ENCODE measurements around the gene KLRC4.
"Not testable (repeated sequence)": the region's sequence is repeated elsewhere in the genome, so short reads cannot be mapped to it uniquely, and the experiment has no call there.

The KLRC4 gene

GRCh38 chr12:10368206-10369171 is 41.1 kb downstream of the KLRC4 start:
- DNase-seq (ENCODE audit: low spot score): no peak

GRCh38 chr12:10367714-10368113 is 41.8 kb downstream of the KLRC4 start:
- not testable (repeated sequence) for DNase-seq (ENCODE audit: low spot score)

- no peak for DNase-seq (ENCODE audit: low spot score)
Observed at GRCh38 chr12:10366875-10367274, 42.7 kb downstream of the KLRC4 start.

- peak; percentile 14 for DNase-seq (ENCODE audit: low spot score)
Observed at GRCh38 chr12:10365696-10366405, 43.7 kb downstream of the KLRC4 start.

GRCh38 chr12:10364815-10365622 is 44.5 kb downstream of the KLRC4 start:
- peak; percentile 86 for DNase-seq (ENCODE audit: low spot score)

- peak; percentile 50 for DNase-seq (ENCODE audit: low spot score)
Observed at GRCh38 chr12:10363914-10364814, 45.4 kb downstream of the KLRC4 start.

GRCh38 chr12:10363658-10363913 is 46.0 kb downstream of the KLRC4 start:
- DNase-seq (ENCODE audit: low spot score): no peak

GRCh38 chr12:10362828-10363657 is 46.5 kb downstream of the KLRC4 start:
- no peak for DNase-seq (ENCODE audit: low spot score)

- DNase-seq (ENCODE audit: low spot score): no peak
Observed at GRCh38 chr12:10362325-10362724, 47.2 kb downstream of the KLRC4 start.

- no peak for DNase-seq (ENCODE audit: low spot score)
Observed at GRCh38 chr12:10361622-10362021, 47.9 kb downstream of the KLRC4 start.

- no peak for DNase-seq (ENCODE audit: low spot score)
Observed at GRCh38 chr12:10361084-10361483, 48.5 kb downstream of the KLRC4 start.

- DNase-seq (ENCODE audit: low spot score): no peak
Observed at GRCh38 chr12:10358969-10359368, 50.6 kb downstream of the KLRC4 start.

GRCh38 chr12:10358131-10358530 is 51.4 kb downstream of the KLRC4 start:
- no peak for DNase-seq (ENCODE audit: low spot score)

Data from hematopoietic multipotent progenitor cell treated with erythropoietin and hydrocortisone succinate and interleukin-3 and kit ligand, for 17 days (in vitro differentiated cells).